ENCODE measurements around the gene LASP1NB.
"Not testable (repeated sequence)": the region's sequence is repeated elsewhere in the genome, so short reads cannot be mapped to it uniquely, and the experiment has no call there.

The LASP1NB gene

DNA sequence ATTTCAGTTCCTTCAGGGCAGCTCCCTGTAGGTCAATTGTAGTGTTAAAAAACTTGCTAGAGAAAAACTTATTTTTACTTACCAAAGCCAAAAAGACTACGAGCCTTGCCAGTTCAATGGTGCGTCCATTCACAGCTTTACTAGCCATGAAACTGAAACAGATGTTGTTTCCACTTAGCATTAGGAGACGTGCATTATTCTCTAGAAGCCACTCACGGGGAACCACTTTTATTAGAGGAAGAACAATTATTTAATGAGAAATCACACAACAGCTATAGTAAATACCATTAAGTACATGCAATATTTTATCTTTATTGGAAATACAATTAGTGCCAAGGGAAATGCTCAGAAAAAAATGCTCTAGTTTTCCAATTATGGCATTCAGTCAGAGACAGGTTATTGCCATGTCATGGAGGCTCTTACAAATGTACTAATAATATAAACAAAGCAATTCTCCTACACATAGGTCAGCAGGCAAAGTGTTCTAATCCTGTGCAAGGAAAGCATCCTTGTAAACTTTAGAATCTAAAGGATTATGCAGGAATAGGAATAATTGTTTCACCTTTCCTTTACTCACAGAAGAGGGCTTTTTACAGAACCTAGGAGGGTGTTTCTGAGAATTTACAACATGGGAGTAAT is 17.4 kb downstream of the LASP1NB start:
- Histone ChIP-seq H3K9me3 (no peaks in the 10 kb centered on the region), H3K27me3 (replicated peaks in 1 of 7) (peaks cover 0 to under 1% (median 0%) of the 10 kb centered on the region in 7 donors), H3K36me3 (no peaks in the 10 kb centered on the region), H3K27ac (peak overlapping the region in 1 of 8 donors; percentile 22), H3K4me3 (no peak overlapping the region), H3K4me1 (peaks cover 0 to 15% (median 0%) of the 10 kb centered on the region in 6 donors)
- TF ChIP-seq, protein P1, sequence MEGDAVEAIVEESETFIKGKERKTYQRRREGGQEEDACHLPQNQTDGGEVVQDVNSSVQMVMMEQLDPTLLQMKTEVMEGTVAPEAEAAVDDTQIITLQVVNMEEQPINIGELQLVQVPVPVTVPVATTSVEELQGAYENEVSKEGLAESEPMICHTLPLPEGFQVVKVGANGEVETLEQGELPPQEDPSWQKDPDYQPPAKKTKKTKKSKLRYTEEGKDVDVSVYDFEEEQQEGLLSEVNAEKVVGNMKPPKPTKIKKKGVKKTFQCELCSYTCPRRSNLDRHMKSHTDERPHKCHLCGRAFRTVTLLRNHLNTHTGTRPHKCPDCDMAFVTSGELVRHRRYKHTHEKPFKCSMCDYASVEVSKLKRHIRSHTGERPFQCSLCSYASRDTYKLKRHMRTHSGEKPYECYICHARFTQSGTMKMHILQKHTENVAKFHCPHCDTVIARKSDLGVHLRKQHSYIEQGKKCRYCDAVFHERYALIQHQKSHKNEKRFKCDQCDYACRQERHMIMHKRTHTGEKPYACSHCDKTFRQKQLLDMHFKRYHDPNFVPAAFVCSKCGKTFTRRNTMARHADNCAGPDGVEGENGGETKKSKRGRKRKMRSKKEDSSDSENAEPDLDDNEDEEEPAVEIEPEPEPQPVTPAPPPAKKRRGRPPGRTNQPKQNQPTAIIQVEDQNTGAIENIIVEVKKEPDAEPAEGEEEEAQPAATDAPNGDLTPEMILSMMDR (IDR thresholded peaks at IDR 0.05 in 8 of 11, conservative IDR thresholded peaks at IDR 0.05 in 3 of 11), result no peak
- no peak for TF ChIP-seq POLR2A (IDR thresholded peaks at IDR 0.05)
- TF ChIP-seq POLR2AphosphoS5 (IDR thresholded peaks at IDR 0.05), result no peak
- intact Hi-C loops (cut with DNase I; ENCODE audit: low total_unique reads), result no loop called here
- WGBS, 5 donors, result 47 to 69% (median 51%) methylated on average over 4 of the region's 4 CpGs
- DNase-seq, result no peak

DNA sequence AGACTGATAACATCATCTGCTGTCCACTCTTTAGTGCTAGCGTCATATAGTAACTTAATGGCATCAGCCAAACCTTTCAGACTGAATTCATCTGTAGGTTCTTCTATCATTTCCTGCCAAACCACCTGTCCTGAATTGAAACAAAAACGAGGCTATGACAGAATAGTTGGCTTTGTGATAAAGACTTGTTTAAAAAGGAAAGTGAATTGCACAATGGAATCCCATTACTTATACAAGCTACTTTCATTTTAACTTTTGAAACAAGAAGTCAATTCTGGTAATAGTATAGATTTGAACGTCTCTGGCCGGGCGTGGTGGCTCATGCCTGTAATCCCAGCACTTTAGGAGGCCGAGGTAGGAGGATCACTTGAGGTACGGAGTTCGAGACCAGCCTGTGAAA is 18.2 kb downstream of the LASP1NB start:
- intact Hi-C loops (cut with DNase I; ENCODE audit: low total_unique reads), result no loop called here
- TF ChIP-seq, protein P1 (IDR thresholded peaks at IDR 0.05 in 8 of 11, conservative IDR thresholded peaks at IDR 0.05 in 3 of 11), result no peak
- DNase-seq, result no peak

DNA sequence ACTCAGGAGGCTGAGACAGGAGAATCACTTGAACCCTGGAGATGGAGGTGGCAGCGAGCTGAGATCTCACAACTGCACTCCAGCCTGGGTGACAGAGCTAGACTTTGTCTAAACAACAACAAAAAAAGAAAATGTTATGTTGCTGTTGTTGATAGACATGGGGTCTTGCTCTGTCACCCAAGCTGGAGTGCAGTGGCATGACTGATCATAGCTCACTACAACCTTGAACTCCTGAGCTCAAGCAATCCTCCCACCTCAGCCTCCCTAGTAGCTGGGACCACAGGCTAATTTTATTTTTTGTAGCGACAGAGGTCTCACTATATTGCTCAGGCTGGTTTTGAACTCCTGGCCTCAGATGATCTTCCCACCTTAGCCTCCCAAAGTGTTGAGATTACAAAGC is 21.8 kb downstream of the LASP1NB start:
- no peak for DNase-seq
- WGBS, 5 donors, result 84 to 95% (median 90%) methylated on average over 2 of the region's 2 CpGs
- intact Hi-C loops (cut with DNase I; ENCODE audit: low total_unique reads), result no loop called here

More for the DNA sequence above, 18.2 kb downstream of the LASP1NB start:
- 61 to 71% (median 64%) methylated on average over 8 of the region's 8 CpGs for WGBS, 5 donors
- H3K27me3 ChIP-seq (replicated peaks in 1 of 7), result no peaks in the 10 kb centered on the region
- peak overlapping the region in 1 of 8 donors; percentile 1 for H3K27ac ChIP-seq
- no peaks in the 10 kb centered on the region for H3K9me3 ChIP-seq
- no peaks in the 10 kb centered on the region for H3K36me3 ChIP-seq
- peaks cover 0 to 15% (median 0%) of the 10 kb centered on the region in 6 donors for H3K4me1 ChIP-seq
- peak overlapping the region in 1 of 8 donors; percentile 5 for H3K4me3 ChIP-seq

DNA sequence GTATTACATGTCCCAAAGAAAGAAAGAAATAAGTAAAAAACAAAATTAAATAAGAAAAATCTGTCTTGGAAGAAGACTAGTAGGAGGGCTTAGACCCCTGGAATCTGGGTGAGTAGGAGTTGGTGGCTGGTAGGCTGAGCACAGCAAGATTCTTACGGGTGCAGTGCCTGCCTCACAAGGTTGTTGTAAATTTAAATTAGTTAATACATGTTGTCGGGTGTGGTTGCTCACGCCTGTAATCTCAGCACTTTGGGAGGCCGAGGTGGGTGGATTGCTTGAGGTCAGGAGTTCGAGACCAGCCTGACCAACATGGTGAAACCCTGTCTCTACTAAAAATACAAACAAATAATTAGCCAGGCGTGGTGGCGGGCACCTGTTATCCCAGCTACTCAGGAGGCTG is 28.4 kb downstream of the LASP1NB start:
- intact Hi-C loops (cut with DNase I; ENCODE audit: low total_unique reads); H3K4me3 ChIP-seq; H3K9me3 ChIP-seq; H3K27ac ChIP-seq; H3K27me3 ChIP-seq (replicated peaks in 1 of 7); H3K36me3 ChIP-seq; H3K4me1 ChIP-seq; DNase-seq: not testable (repeated sequence)
- WGBS, 5 donors, result 88 to 92% (median 89%) methylated on average over 7 of the region's 7 CpGs

More for the DNA sequence above, 21.8 kb downstream of the LASP1NB start:
- no peaks in the 10 kb centered on the region for H3K27me3 ChIP-seq (replicated peaks in 1 of 7)
- H3K27ac ChIP-seq, result no peak overlapping the region
- H3K4me3 ChIP-seq, result no peak overlapping the region
- no peaks in the 10 kb centered on the region for H3K36me3 ChIP-seq
- no peak for TF ChIP-seq POLR2A (IDR thresholded peaks at IDR 0.05)
- no peak for TF ChIP-seq POLR2AphosphoS5 (IDR thresholded peaks at IDR 0.05)
- TF ChIP-seq, protein P1 (IDR thresholded peaks at IDR 0.05 in 8 of 11, conservative IDR thresholded peaks at IDR 0.05 in 3 of 11), result no peak
- peaks cover 0 to 15% (median 0%) of the 10 kb centered on the region in 6 donors for H3K4me1 ChIP-seq
- H3K9me3 ChIP-seq, result no peaks in the 10 kb centered on the region
